ENCODE data around the gene SLC36A3. TPM values are rescaled to one million over a fixed set of nuclear protein-coding genes. Genes with fewer than 3 reads are reported as not detected.
"Not testable (repeated sequence)": the region's sequence is repeated elsewhere in the genome, so short reads cannot be mapped to it uniquely, and the experiment has no call there.

SLC36A3 gene
- total RNA-seq, 1 experiment from 2014 or later = not detected

GRCh38 chr5:151243564-151243963 lies 60.0 kb downstream of the SLC36A3 start:
- H3K4me1 ChIP-seq = no peaks in the 10 kb centered on the region
- peaks cover 4% of the 10 kb centered on the region; the same call in 1 of the 2 replicates for H3K27me3 ChIP-seq
- no peaks in the 10 kb centered on the region for H3K9me3 ChIP-seq (replicated peaks)
- H3K27ac ChIP-seq = no peak overlapping the region
- H3K4me3 ChIP-seq = no peak overlapping the region
- DNase-seq = no peak
- no peaks in the 10 kb centered on the region for H3K36me3 ChIP-seq

GRCh38 chr5:151243127-151243526 lies 60.4 kb downstream of the SLC36A3 start:
- no peaks in the 10 kb centered on the region for H3K9me3 ChIP-seq (replicated peaks)
- no peak overlapping the region for H3K27ac ChIP-seq
- peaks cover 9% of the 10 kb centered on the region for H3K27me3 ChIP-seq
- H3K4me1 ChIP-seq = no peaks in the 10 kb centered on the region
- H3K4me3 ChIP-seq = no peak overlapping the region
- DNase-seq = no peak
- H3K36me3 ChIP-seq = no peaks in the 10 kb centered on the region

GRCh38 chr5:151240924-151241635 lies 62.5 kb downstream of the SLC36A3 start:
- Histone ChIP-seq H3K27ac (no peak overlapping the region), H3K9me3 (replicated peaks) (no peaks in the 10 kb centered on the region), H3K36me3 (no peaks in the 10 kb centered on the region), H3K27me3 (peaks cover 11% of the 10 kb centered on the region), H3K4me3 (no peak overlapping the region), H3K4me1 (no peaks in the 10 kb centered on the region)
- DNase-seq = no peak

- H3K4me3 ChIP-seq; H3K27ac ChIP-seq; DNase-seq; H3K9me3 ChIP-seq (replicated peaks); H3K36me3 ChIP-seq; H3K4me1 ChIP-seq: not testable (repeated sequence)
- H3K27me3 ChIP-seq = peaks cover 11% of the 10 kb centered on the region
Observed at GRCh38 chr5:151240268-151240835, 63.2 kb downstream of the SLC36A3 start.

- no peaks in the 10 kb centered on the region for H3K4me1 ChIP-seq
- H3K36me3 ChIP-seq = no peaks in the 10 kb centered on the region
- peaks cover 11% of the 10 kb centered on the region for H3K27me3 ChIP-seq
- H3K27ac ChIP-seq = no peak overlapping the region
- peak; percentile 50 to 78 for DNase-seq
- H3K4me3 ChIP-seq = no peak overlapping the region
- H3K9me3 ChIP-seq (replicated peaks) = no peaks in the 10 kb centered on the region
Observed at GRCh38 chr5:151239237-151239861, 64.2 kb downstream of the SLC36A3 start.

GRCh38 chr5:151238303-151238741 lies 65.2 kb downstream of the SLC36A3 start:
- H3K27ac ChIP-seq = no peak overlapping the region
- no peak overlapping the region for H3K4me3 ChIP-seq

GRCh38 chr5:151237685-151238084 lies 65.9 kb downstream of the SLC36A3 start:
- H3K36me3 ChIP-seq = no peaks in the 10 kb centered on the region
- H3K4me3 ChIP-seq = no peak overlapping the region
- peaks cover 11% of the 10 kb centered on the region for H3K27me3 ChIP-seq
- no peaks in the 10 kb centered on the region for H3K4me1 ChIP-seq
- DNase-seq = no peak
- no peaks in the 10 kb centered on the region for H3K9me3 ChIP-seq (replicated peaks)
- no peak overlapping the region for H3K27ac ChIP-seq

More at GRCh38 chr5:151238303-151238741, 65.2 kb downstream of the SLC36A3 start:
- no peak for DNase-seq
- Histone ChIP-seq H3K27me3 (peaks cover 11% of the 10 kb centered on the region), H3K9me3 (replicated peaks) (no peaks in the 10 kb centered on the region), H3K36me3 (no peaks in the 10 kb centered on the region), H3K4me1 (no peaks in the 10 kb centered on the region)

GRCh38 chr5:151236888-151237287 lies 66.7 kb downstream of the SLC36A3 start:
- H3K4me3 ChIP-seq = no peak overlapping the region
- no peak for DNase-seq
- H3K27me3 ChIP-seq = peaks cover 11% of the 10 kb centered on the region
- H3K27ac ChIP-seq = no peak overlapping the region
- no peaks in the 10 kb centered on the region for H3K9me3 ChIP-seq (replicated peaks)
- H3K4me1 ChIP-seq = no peaks in the 10 kb centered on the region
- H3K36me3 ChIP-seq = no peaks in the 10 kb centered on the region

GRCh38 chr5:151235239-151235571 lies 68.4 kb downstream of the SLC36A3 start:
- not testable (repeated sequence) for H3K9me3 ChIP-seq (replicated peaks); H3K27ac ChIP-seq; H3K4me3 ChIP-seq; H3K36me3 ChIP-seq; H3K4me1 ChIP-seq; H3K27me3 ChIP-seq; DNase-seq

- Histone ChIP-seq H3K4me1 (no peaks in the 10 kb centered on the region), H3K27ac (no peak overlapping the region), H3K9me3 (replicated peaks) (no peaks in the 10 kb centered on the region), H3K27me3 (peaks cover 8% of the 10 kb centered on the region), H3K36me3 (no peaks in the 10 kb centered on the region), H3K4me3 (no peak overlapping the region)
- no peak for DNase-seq
Observed at GRCh38 chr5:151234476-151235238, 68.9 kb downstream of the SLC36A3 start.

- DNase-seq = no peak
- H3K4me3 ChIP-seq = no peak overlapping the region
- peaks cover 8% of the 10 kb centered on the region for H3K27me3 ChIP-seq
- no peaks in the 10 kb centered on the region for H3K4me1 ChIP-seq
- no peaks in the 10 kb centered on the region for H3K9me3 ChIP-seq (replicated peaks)
- H3K36me3 ChIP-seq = no peaks in the 10 kb centered on the region
- H3K27ac ChIP-seq = no peak overlapping the region
Observed at GRCh38 chr5:151233616-151234085, 69.9 kb downstream of the SLC36A3 start.

- Histone ChIP-seq H3K27ac (no peak overlapping the region), H3K4me1 (no peaks in the 10 kb centered on the region), H3K9me3 (replicated peaks) (no peaks in the 10 kb centered on the region), H3K36me3 (no peaks in the 10 kb centered on the region), H3K27me3 (no peaks in the 10 kb centered on the region), H3K4me3 (no peak overlapping the region)
- no peak for DNase-seq
Observed at GRCh38 chr5:151231359-151231758, 72.2 kb downstream of the SLC36A3 start.

GRCh38 chr5:151230048-151230680 lies 73.4 kb downstream of the SLC36A3 start:
- no peak for DNase-seq
- no peaks in the 10 kb centered on the region for H3K36me3 ChIP-seq
- no peaks in the 10 kb centered on the region for H3K9me3 ChIP-seq (replicated peaks)
- H3K4me3 ChIP-seq = no peak overlapping the region
- no peak overlapping the region for H3K27ac ChIP-seq
- H3K4me1 ChIP-seq = no peaks in the 10 kb centered on the region
- no peaks in the 10 kb centered on the region for H3K27me3 ChIP-seq

GRCh38 chr5:151228986-151229385 lies 74.6 kb downstream of the SLC36A3 start:
- no peak overlapping the region for H3K27ac ChIP-seq
- no peak for DNase-seq
- no peaks in the 10 kb centered on the region for H3K36me3 ChIP-seq
- H3K4me1 ChIP-seq = no peaks in the 10 kb centered on the region
- H3K27me3 ChIP-seq = no peaks in the 10 kb centered on the region
- H3K9me3 ChIP-seq (replicated peaks) = no peaks in the 10 kb centered on the region
- no peak overlapping the region for H3K4me3 ChIP-seq

Measured in SJCRH30 (cell line).